Measurements from ENCODE around the gene SYF2. TPM values are rescaled to one million over a fixed set of nuclear protein-coding genes. Genes with fewer than 3 reads are reported as not detected.

SYF2 gene
- total and polyA plus RNA-seq, 2 of the 13 experiments (the other 11 are each of a cell fraction or from before 2014, with no cell fraction given): 17.8 to 34.1 TPM

DNA sequence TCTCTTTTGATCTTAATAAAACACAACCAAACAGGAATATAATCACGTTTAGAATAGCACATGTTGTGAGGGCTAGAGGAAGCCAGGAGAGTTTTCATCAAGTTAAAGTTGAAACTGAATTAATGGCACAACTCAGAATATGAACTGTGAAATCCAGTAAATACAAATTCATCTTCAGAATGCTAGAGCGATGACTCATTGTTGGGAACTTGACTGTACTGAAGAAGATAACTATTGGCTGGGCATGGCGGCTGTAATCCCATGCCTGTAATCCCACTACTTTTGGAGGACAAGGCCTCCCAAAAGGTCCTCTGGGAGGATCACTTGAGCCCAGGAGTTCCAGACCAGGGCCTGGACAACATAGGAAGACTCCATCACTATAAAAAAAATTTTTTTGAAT lies 8.8 kb downstream of the SYF2 start (continued):
- TF ChIP-seq, protein P1, sequence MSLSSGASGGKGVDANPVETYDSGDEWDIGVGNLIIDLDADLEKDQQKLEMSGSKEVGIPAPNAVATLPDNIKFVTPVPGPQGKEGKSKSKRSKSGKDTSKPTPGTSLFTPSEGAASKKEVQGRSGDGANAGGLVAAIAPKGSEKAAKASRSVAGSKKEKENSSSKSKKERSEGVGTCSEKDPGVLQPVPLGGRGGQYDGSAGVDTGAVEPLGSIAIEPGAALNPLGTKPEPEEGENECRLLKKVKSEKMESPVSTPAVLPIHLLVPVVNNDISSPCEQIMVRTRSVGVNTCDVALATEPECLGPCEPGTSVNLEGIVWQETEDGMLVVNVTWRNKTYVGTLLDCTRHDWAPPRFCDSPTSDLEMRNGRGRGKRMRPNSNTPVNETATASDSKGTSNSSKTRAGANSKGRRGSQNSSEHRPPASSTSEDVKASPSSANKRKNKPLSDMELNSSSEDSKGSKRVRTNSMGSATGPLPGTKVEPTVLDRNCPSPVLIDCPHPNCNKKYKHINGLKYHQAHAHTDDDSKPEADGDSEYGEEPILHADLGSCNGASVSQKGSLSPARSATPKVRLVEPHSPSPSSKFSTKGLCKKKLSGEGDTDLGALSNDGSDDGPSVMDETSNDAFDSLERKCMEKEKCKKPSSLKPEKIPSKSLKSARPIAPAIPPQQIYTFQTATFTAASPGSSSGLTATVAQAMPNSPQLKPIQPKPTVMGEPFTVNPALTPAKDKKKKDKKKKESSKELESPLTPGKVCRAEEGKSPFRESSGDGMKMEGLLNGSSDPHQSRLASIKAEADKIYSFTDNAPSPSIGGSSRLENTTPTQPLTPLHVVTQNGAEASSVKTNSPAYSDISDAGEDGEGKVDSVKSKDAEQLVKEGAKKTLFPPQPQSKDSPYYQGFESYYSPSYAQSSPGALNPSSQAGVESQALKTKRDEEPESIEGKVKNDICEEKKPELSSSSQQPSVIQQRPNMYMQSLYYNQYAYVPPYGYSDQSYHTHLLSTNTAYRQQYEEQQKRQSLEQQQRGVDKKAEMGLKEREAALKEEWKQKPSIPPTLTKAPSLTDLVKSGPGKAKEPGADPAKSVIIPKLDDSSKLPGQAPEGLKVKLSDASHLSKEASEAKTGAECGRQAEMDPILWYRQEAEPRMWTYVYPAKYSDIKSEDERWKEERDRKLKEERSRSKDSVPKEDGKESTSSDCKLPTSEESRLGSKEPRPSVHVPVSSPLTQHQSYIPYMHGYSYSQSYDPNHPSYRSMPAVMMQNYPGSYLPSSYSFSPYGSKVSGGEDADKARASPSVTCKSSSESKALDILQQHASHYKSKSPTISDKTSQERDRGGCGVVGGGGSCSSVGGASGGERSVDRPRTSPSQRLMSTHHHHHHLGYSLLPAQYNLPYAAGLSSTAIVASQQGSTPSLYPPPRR (CRISPR knock-in tag; IDR thresholded peaks at IDR 0.05; ENCODE audit: borderline replicate concordance): no peak
- TF ChIP-seq, protein P2, sequence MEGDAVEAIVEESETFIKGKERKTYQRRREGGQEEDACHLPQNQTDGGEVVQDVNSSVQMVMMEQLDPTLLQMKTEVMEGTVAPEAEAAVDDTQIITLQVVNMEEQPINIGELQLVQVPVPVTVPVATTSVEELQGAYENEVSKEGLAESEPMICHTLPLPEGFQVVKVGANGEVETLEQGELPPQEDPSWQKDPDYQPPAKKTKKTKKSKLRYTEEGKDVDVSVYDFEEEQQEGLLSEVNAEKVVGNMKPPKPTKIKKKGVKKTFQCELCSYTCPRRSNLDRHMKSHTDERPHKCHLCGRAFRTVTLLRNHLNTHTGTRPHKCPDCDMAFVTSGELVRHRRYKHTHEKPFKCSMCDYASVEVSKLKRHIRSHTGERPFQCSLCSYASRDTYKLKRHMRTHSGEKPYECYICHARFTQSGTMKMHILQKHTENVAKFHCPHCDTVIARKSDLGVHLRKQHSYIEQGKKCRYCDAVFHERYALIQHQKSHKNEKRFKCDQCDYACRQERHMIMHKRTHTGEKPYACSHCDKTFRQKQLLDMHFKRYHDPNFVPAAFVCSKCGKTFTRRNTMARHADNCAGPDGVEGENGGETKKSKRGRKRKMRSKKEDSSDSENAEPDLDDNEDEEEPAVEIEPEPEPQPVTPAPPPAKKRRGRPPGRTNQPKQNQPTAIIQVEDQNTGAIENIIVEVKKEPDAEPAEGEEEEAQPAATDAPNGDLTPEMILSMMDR (CRISPR knock-in tag; IDR thresholded peaks at IDR 0.05): no peak

DNA sequence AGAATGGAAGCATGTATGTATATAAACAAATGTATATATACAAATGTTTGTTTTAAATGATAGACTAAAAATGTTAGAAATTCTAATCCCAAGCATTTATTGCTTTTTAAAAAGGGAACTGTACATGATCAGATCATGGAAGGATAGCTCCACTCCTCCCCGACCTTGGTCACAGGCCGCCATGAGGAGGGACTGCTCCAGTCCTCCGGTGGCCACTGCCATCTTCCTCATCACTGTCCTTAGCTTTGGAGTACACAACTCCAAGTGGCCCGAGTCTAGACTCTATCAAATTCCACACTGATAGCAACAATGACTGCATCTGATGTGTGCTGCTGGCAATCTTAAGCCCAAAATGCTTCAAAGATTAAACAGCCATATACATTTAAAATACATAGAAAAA lies 9.7 kb downstream of the SYF2 start:
- H4K20me1 ChIP-seq (ENCODE audit: insufficient read depth, low read length): no peaks in the 10 kb centered on the region
- H3K27ac ChIP-seq (ENCODE audit: extremely low read length, insufficient read depth, low read length): no peak overlapping the region
- DNase-seq (ENCODE audit: low spot score) (no peak), ATAC-seq (no peak), FAIRE-seq (no peak)
- H3K27me3 ChIP-seq (ENCODE audit: control insufficient read depth in 1 of 2, insufficient read depth in 2 of 2, low read length in 2 of 2): no peaks in the 10 kb centered on the region
- TSS peak; percentile 35 for BruUV-seq (replicated peaks)
- in situ Hi-C loops (cut with HindIII; ENCODE audit: extremely low pct_ligation_motif_present, low pct_unique_long_range_greater_than_20kb) (no loop called here), intact Hi-C loops (cut with micrococcal nuclease; ENCODE audit: unreplicated experiment) (no loop called here)
- H3K79me2 ChIP-seq (ENCODE audit: insufficient read depth, low read length): no peaks in the 10 kb centered on the region
- peaks cover 13 to 40% of the 10 kb centered on the region in 2 experiments; a peak in 4 of 5 replicates for H3K36me3 ChIP-seq (replicated peaks in 1 of 2; ENCODE audit: control insufficient read depth in 1 of 2, insufficient read depth in 2 of 2, low read length in 2 of 2)
- peaks cover 21% of the 10 kb centered on the region for H3K4me1 ChIP-seq (ENCODE audit: insufficient read depth, low read length)
- POLR2A ChIA-PET: no interaction called here
- no peak overlapping the region for H3K4me2 ChIP-seq (ENCODE audit: low read depth, low read length)
- no peaks in the 10 kb centered on the region for H3K9me3 ChIP-seq (ENCODE audit: low read length)
- no peak overlapping the region for H3K4me3 ChIP-seq (replicated peaks in 1 of 3; ENCODE audit: insufficient read depth in 1 of 3, low read depth in 2 of 3, low read length in 3 of 3)
- H2AFZ ChIP-seq (ENCODE audit: low read length): no peak overlapping the region
- WGBS (ENCODE audit: low lambda C conversion rate): 97% methylated on average over 4 of the region's 4 CpGs
- CTCF ChIA-PET (ENCODE audit: low intra/inter-chr PET ratio, low total read pairs): no interaction called here
- no peak overlapping the region for H3K9ac ChIP-seq (ENCODE audit: insufficient read depth, low read depth, low read length)
- TF ChIP-seq ZNF761 (CRISPR knock-in tag; conservative IDR thresholded peaks at IDR 0.05) (no peak), YY1 (IDR thresholded peaks at IDR 0.05; ENCODE audit: insufficient read depth, insufficient replicate concordance, low read depth, low read length) (no peak), ZNF501 (CRISPR knock-in tag; IDR thresholded peaks at IDR 0.05) (no peak)
- TF ChIP-seq, protein P3, sequence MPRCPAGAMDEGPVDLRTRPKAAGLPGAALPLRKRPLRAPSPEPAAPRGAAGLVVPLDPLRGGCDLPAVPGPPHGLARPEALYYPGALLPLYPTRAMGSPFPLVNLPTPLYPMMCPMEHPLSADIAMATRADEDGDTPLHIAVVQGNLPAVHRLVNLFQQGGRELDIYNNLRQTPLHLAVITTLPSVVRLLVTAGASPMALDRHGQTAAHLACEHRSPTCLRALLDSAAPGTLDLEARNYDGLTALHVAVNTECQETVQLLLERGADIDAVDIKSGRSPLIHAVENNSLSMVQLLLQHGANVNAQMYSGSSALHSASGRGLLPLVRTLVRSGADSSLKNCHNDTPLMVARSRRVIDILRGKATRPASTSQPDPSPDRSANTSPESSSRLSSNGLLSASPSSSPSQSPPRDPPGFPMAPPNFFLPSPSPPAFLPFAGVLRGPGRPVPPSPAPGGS (CRISPR knock-in tag; IDR thresholded peaks at IDR 0.05): no peak
- TF ChIP-seq, protein P4, sequence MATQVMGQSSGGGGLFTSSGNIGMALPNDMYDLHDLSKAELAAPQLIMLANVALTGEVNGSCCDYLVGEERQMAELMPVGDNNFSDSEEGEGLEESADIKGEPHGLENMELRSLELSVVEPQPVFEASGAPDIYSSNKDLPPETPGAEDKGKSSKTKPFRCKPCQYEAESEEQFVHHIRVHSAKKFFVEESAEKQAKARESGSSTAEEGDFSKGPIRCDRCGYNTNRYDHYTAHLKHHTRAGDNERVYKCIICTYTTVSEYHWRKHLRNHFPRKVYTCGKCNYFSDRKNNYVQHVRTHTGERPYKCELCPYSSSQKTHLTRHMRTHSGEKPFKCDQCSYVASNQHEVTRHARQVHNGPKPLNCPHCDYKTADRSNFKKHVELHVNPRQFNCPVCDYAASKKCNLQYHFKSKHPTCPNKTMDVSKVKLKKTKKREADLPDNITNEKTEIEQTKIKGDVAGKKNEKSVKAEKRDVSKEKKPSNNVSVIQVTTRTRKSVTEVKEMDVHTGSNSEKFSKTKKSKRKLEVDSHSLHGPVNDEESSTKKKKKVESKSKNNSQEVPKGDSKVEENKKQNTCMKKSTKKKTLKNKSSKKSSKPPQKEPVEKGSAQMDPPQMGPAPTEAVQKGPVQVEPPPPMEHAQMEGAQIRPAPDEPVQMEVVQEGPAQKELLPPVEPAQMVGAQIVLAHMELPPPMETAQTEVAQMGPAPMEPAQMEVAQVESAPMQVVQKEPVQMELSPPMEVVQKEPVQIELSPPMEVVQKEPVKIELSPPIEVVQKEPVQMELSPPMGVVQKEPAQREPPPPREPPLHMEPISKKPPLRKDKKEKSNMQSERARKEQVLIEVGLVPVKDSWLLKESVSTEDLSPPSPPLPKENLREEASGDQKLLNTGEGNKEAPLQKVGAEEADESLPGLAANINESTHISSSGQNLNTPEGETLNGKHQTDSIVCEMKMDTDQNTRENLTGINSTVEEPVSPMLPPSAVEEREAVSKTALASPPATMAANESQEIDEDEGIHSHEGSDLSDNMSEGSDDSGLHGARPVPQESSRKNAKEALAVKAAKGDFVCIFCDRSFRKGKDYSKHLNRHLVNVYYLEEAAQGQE (IDR thresholded peaks at IDR 0.05; ENCODE audit: borderline replicate concordance in 1 of 2, low read depth in 1 of 2, low read length in 2 of 2): no peak
- TF ChIP-seq, protein P5, sequence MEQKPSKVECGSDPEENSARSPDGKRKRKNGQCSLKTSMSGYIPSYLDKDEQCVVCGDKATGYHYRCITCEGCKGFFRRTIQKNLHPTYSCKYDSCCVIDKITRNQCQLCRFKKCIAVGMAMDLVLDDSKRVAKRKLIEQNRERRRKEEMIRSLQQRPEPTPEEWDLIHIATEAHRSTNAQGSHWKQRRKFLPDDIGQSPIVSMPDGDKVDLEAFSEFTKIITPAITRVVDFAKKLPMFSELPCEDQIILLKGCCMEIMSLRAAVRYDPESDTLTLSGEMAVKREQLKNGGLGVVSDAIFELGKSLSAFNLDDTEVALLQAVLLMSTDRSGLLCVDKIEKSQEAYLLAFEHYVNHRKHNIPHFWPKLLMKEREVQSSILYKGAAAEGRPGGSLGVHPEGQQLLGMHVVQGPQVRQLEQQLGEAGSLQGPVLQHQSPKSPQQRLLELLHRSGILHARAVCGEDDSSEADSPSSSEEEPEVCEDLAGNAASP (CRISPR knock-in tag; IDR thresholded peaks at IDR 0.05; ENCODE audit: borderline replicate concordance): no peak

Measured in HepG2 (cell line).